Cardiac fibroblast (primary cell): ENCODE data around the gene HYAL1.
"Not testable (repeated sequence)": the region's sequence is repeated elsewhere in the genome, so short reads cannot be mapped to it uniquely, and the experiment has no call there.

Source experiments
- DNase-seq, 2 donors: peaks; one replicate each; pipeline versions ENCODE4 v3.0.0 to v3.0.0-alpha.2; 2010; ENCODE audit warnings: low read depth in 2 of 2
- H3K4me3 ChIP-seq, 2 donors: replicated peaks in 1 of 2; 1 replicate in 1 of 2; 2 replicates in 1 of 2; pipeline ENCODE4 v1.5.1; 2011; ENCODE audit warnings: low read depth in 2 of 2, low read length in 2 of 2, mild to moderate bottlenecking in 2 of 2, moderate library complexity in 1 of 2
- CTCF ChIP-seq: IDR thresholded peaks from one replicate; pipeline ENCODE4 v1.5.1; 2011; ENCODE audit warnings: low read depth, mild to moderate bottlenecking, low read length, inconsistent platforms

The HYAL1 gene

GRCh38 chr3:50319181-50319893 lies 16.0 kb upstream of the HYAL1 start:
- DNase-seq: no peak
- peak overlapping the region in 1 of 2 donors; percentile 74 for H3K4me3 ChIP-seq
- TF ChIP-seq CTCF: no peak

- no peak for TF ChIP-seq CTCF
- no peak overlapping the region for H3K4me3 ChIP-seq
Observed at GRCh38 chr3:50318615-50319014, 15.2 kb upstream of the HYAL1 start.

GRCh38 chr3:50318163-50318562 lies 14.8 kb upstream of the HYAL1 start:
- no peak for TF ChIP-seq CTCF
- H3K4me3 ChIP-seq: no peak overlapping the region

More at GRCh38 chr3:50318615-50319014, 15.2 kb upstream of the HYAL1 start:
- DNase-seq: no peak

GRCh38 chr3:50317300-50317699 lies 13.9 kb upstream of the HYAL1 start:
- no peak overlapping the region for H3K4me3 ChIP-seq
- no peak for TF ChIP-seq CTCF
- no peak for DNase-seq

More at GRCh38 chr3:50318163-50318562, 14.8 kb upstream of the HYAL1 start:
- no peak for DNase-seq

GRCh38 chr3:50316657-50317242 lies 13.4 kb upstream of the HYAL1 start:
- no peak for TF ChIP-seq CTCF
- H3K4me3 ChIP-seq: no peak overlapping the region
- DNase-seq: peak in 1 of 2 donors; percentile 40

- no peak overlapping the region for H3K4me3 ChIP-seq
- DNase-seq: no peak
- no peak for TF ChIP-seq CTCF
Observed at GRCh38 chr3:50314816-50315215, 11.4 kb upstream of the HYAL1 start.

- no peak overlapping the region for H3K4me3 ChIP-seq
- DNase-seq: no peak
- no peak for TF ChIP-seq CTCF
Observed at GRCh38 chr3:50314342-50314741, 11.0 kb upstream of the HYAL1 start.

- not testable (repeated sequence) for H3K4me3 ChIP-seq, DNase-seq
Observed at GRCh38 chr3:50312041-50312440, 8.7 kb upstream of the HYAL1 start.
